GM10266 (cell line): Measurements from ENCODE around the gene RCBTB1.

Experiments
- DNase-seq: peaks from one replicate; pipeline ENCODE4 v3.0.0; 2012; ENCODE audit errors: extremely low spot score
- TF ChIP-seq, protein P1 (sequence below): IDR thresholded peaks from 2 replicates; pipeline ENCODE4 v1.5.1; 2012; ENCODE audit warnings: mild to moderate bottlenecking, low read depth; ENCODE audit not compliant: control insufficient read depth, insufficient read depth; ENCODE audit errors: missing control alignments

Gene RCBTB1

DNA sequence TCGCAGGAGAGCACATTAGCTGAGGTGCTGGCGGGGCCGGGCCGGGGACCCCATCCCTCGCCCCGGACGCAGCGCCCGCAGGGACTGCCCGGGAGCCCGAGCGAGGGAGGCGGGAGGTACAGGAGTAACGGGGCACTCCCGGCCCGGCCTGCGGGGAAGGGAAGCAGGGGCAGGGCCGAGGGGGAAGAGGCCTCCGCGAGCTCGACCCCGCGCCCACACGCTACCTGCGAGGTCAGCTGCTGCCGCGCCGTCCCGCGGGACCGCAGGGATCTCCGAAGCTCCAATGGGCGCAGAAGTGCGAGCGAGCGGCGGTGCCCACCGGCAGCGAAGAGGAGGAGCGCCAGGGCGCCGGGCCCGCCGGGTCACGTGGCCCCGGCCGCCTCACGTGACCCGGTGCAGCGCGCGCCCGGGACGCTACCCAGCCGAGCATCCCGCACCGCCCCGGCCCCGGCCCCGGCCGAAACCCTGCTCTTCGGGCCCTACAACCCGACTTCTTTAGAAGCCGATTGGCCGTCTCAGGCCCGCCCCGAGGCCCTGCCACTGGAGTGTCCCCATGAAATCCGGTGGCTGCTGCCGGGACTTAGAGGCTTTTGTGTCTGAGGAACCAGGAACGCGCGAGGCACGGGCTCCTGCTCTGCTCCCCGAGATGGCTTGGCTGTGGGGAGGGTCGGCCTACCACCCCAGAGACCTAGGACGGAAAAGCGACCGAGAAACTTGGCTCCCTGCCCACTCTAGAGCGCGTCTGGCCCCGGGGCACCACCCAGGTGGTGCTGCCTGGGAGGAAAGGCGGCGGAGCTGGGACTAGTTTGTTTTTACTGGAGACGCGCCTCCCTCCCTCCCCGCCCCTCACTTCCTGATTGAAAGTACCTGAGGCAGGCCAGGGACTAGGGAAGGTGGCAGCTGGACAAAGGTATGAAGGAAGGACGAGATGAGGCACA is at the start of gene RCBTB1:
Gene RCBTB1 (minus strand): TSS at position 339 of the 938 bp plus-strand sequence. CDS start 18,279 bp downstream, outside the sequence.
- DNase-seq = peak; percentile 95
- TF ChIP-seq, protein P1, sequence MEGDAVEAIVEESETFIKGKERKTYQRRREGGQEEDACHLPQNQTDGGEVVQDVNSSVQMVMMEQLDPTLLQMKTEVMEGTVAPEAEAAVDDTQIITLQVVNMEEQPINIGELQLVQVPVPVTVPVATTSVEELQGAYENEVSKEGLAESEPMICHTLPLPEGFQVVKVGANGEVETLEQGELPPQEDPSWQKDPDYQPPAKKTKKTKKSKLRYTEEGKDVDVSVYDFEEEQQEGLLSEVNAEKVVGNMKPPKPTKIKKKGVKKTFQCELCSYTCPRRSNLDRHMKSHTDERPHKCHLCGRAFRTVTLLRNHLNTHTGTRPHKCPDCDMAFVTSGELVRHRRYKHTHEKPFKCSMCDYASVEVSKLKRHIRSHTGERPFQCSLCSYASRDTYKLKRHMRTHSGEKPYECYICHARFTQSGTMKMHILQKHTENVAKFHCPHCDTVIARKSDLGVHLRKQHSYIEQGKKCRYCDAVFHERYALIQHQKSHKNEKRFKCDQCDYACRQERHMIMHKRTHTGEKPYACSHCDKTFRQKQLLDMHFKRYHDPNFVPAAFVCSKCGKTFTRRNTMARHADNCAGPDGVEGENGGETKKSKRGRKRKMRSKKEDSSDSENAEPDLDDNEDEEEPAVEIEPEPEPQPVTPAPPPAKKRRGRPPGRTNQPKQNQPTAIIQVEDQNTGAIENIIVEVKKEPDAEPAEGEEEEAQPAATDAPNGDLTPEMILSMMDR = no peak

DNA sequence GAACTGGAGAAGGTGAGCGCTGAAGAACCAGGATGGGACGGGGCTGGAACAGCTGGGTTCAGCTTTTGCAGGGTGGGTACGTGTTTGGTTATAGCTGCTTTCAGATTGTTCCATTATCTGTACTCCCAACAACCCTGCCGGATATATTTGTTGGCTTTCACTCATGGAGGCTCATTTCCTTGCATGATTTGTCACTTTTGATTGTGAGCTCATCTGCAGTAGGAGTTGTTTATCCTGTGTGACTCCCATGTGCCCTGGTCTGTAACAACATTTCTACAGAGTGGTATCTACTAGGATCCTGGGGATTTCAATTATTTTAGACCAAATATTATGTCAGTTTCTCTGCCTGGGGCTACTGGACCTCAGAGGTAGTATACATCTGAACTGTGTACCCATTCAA is 48.4 kb upstream of the RCBTB1 start:
- DNase-seq = no peak
- TF ChIP-seq, protein P1 = no peak

DNA sequence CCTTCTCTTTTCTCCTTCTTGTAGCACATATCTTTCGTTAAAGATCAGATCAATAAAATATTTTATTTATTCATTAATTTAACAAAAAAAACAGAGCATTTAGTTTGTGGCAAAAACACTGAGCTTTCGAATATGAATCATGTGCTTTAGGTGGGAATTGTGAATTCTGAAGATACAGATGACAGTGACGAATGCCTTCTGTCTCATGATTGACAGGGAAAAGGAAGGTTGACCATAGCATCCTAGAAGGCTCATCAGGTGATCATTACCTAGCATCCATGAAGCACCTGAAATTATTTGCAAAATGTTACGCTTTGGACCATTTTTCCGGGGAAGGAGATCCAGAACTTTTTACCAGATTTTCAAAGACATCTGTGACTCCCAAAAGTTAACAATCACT is 46.8 kb upstream of the RCBTB1 start:
- DNase-seq = no peak
- TF ChIP-seq, protein P1 = no peak

DNA sequence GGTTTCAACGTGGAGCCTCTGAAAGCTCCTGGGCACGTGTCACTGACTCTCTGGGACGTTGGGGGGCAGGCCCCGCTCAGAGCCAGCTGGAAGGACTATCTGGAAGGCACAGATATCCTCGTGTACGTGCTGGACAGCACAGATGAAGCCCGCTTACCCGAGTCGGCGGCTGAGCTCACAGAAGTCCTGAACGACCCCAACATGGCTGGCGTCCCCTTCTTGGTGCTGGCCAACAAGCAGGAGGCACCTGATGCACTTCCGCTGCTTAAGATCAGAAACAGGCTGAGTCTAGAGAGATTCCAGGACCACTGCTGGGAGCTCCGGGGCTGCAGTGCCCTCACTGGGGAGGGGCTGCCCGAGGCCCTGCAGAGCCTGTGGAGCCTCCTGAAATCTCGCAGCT is 45.2 kb upstream of the RCBTB1 start:
- TF ChIP-seq, protein P1 = no peak
- DNase-seq = no peak

GRCh38 chr13:49629947-49630346 is 44.6 kb upstream of the RCBTB1 start:
- no peak for DNase-seq
- TF ChIP-seq, protein P1 = no peak

DNA sequence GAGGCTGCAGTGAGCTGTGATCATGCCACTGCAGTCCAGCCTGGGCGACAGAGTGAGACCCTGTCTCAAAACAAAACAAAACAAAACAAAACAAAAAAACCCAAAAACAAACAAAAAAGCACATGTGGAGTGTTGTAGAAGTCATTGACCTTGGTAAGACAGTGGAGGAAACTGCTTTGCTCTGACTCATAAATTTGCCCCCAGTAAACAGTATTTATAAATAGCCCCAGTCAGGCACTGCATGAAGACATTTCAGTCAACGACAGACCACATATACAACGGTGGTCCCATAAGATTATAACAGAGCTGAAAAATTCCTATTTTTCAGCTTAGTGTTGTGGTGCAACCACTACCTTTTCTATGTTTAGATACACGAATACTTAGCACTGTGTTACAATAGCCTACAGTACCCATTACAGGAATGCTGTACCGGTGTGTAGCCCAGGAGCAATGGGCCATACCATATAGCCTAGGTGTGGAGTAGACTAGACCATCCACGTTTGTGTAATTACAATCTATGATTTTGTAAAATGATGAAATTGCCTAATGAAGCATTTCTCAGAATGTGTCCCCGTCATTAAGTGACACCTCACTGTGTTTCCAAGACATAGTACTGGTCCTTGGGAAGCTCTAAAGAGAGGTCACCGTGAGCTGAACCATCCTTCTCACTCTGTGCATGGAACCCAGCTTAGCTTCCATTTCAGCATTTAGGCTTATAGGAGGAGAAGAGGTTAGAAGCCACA is 44.0 kb upstream of the RCBTB1 start:
- DNase-seq = no peak
- TF ChIP-seq, protein P1 = no peak
